ENCODE results near the gene HMCN1.
"Not testable (repeated sequence)": the region's sequence is repeated elsewhere in the genome, so short reads cannot be mapped to it uniquely, and the experiment has no call there.

The HMCN1 gene

DNA sequence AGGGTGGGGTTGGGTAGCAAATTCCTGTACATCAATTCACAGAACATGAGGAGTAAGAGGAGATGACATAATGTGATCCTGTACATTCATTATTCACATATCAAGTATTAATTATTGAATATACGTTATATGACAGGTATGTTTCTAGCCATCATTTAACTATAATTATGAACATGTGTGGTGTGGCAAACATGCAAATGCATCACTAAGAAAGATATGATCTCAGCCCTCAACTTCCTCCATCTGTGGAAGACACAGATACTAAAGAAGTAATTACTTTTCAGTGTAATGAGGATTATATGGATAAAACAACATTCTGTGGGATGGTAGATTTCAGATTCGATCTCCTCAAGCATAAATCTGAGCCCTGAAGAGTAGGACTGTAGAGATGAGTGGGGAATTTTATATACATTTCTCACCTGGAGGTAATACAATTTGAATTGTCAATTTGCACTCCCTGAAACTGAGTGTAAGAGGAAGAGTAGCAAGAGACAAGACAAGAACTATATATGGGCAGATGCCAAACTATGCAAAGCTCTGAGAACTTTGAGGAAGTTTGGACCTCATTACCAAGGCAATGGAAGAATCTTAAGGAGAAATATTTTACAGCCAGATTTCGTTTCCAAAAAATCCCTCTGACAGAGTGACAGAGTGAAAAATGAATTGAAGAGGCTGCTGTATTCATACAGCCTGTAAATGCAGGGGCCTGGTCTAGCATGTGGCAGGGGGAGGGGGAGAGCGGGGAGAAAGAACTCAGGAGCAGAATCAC is 365.3 kb downstream of the HMCN1 start:
- DNase-seq: no peak

DNA sequence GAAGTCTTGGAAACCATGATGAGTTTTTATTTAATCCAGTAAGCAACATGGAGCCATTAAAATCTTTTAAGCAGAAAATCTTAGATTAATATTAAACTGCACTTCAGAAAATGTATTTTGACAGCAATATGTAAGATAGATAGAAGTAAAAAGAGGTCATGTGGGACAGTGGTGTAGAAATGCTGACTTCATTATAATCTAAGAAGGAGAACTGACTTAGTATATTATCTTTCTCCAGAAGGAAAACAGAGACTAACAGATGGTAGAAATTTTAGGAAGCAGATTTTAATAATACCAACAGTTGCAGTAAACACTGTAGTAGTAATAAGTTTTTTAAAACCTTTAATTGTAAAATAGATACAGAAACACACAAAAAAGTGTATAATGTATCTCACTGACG is 367.9 kb downstream of the HMCN1 start:
- DNase-seq: no peak

- DNase-seq: no peak
These were observed 368.5 kb downstream of the HMCN1 start for GRCh38 chr1:186102547-186103148.

GRCh38 chr1:186104459-186104858 is 370.3 kb downstream of the HMCN1 start:
- DNase-seq: no peak

GRCh38 chr1:186112280-186112679 is 378.1 kb downstream of the HMCN1 start:
- DNase-seq: no peak

- DNase-seq: no peak
These were observed 379.3 kb downstream of the HMCN1 start for GRCh38 chr1:186113461-186113860.

DNA sequence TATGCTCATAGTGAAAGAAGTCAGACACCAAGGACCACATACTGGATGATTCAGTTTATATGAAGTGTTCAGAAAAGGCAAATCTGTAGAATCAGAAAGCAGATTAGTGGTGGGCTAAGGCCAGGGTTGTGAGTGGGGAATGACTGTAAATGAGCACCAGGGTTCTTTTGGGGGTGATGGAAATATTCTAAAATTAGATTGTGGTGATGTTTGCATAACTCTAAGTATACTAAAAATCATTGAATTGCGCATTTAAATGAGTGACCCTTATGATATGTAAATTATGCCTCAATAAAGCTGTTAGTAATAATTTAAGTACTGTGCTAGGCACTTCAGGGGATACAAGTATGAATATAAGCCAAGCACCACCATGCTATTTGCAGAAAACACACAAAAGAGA is 384.5 kb downstream of the HMCN1 start:
- no peak for DNase-seq

DNA sequence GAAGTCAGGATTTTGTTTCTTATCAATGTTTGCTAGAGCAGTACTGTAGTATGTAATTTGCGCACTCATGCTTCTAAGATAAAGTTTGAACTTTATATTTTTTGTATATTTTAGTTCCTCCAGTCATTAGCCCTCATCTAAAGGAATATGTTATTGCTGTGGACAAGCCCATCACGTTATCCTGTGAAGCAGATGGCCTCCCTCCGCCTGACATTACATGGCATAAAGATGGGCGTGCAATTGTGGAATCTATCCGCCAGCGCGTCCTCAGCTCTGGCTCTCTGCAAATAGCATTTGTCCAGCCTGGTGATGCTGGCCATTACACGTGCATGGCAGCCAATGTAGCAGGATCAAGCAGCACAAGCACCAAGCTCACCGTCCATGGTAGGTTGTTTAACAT is 388.6 kb downstream of the HMCN1 start:
- DNase-seq: no peak

GRCh38 chr1:186125035-186125434 is 390.8 kb downstream of the HMCN1 start:
- no peak for DNase-seq

DNA sequence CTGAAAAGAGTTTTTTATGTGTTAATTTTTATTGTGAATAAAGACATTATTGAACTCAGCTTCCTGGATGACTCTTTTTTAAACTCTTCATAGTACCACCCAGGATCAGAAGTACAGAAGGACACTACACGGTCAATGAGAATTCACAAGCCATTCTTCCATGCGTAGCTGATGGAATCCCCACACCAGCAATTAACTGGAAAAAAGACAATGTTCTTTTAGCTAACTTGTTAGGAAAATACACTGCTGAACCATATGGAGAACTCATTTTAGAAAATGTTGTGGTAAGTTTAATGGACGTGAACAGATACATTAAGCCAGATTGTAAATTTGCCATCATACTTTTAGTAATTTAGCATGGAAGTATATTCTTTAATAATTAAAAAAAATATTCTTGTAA is 391.3 kb downstream of the HMCN1 start:
- DNase-seq: no peak

- no peak for DNase-seq
These were observed 395.6 kb downstream of the HMCN1 start for GRCh38 chr1:186129758-186130157.

GRCh38 chr1:186139115-186139514 is 404.9 kb downstream of the HMCN1 start:
- no peak for DNase-seq

DNA sequence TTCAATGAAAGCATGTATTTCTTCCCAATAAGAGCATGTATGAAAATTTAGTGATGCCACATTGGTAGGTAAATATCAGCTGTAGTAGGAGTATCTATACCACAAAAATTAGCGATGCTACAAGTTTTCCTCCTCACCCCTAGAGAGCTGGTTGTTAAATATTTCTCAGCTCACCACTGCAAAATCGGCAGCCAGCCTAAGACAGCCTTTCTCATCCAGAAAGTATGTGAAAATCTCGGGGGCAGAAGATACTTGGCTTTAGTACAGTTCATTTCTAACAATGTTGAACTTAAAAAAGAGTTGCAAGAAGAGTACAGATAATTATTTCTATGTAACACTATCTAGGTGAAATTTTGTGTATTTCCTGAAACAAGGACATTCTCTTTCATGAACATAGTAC is 405.5 kb downstream of the HMCN1 start:
- no peak for DNase-seq

GRCh38 chr1:186142159-186142558 is 408.0 kb downstream of the HMCN1 start:
- no peak for DNase-seq

- no peak for DNase-seq
These were observed 408.7 kb downstream of the HMCN1 start for GRCh38 chr1:186142916-186143315.

GRCh38 chr1:186143481-186143880 is 409.3 kb downstream of the HMCN1 start:
- no peak for DNase-seq

- no peak for DNase-seq
These were observed 410.3 kb downstream of the HMCN1 start for GRCh38 chr1:186144505-186144904.

- no peak for DNase-seq
These were observed 412.8 kb downstream of the HMCN1 start for GRCh38 chr1:186146974-186147373.

DNA sequence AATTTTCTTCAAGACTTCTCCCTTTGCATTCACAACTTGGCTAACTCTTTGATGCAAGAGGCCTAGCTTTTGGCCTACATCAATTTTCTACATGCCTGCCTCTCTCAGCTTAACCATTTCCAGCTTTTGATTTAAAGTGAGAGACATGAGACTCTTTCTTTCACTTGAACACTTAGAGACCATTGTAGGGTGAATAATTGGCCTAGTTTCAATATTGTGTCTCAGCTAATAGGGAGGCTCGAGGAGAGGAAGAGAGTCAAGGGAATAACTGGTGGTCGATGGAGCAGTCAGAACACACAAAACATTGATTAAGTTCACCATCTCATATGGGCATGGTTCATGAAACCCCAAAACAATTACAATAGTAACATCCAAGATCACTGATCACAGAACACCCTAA is 415.4 kb downstream of the HMCN1 start:
- no peak for DNase-seq

DNA sequence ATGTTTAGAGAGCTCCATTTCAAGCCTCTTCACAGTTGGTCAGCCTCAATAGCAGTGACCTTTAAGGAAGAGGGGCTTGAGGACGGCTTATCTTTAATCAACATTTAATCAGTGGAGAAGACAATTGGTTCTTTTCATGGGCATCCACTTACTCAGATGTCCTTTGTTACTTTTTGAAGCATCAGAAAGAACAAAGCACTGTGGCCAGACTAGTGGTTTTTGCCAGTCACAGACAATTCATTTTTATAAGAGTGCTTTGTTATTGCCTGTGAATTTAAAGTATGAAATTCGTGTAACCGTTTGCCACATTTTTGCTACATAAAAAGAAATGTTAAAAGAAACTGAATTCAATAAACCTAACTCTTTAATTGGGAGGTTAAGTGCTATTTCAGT is 418.0 kb downstream of the HMCN1 start:
- no peak for DNase-seq

- DNase-seq: no peak
These were observed 418.5 kb downstream of the HMCN1 start for GRCh38 chr1:186152620-186153239.

DNA sequence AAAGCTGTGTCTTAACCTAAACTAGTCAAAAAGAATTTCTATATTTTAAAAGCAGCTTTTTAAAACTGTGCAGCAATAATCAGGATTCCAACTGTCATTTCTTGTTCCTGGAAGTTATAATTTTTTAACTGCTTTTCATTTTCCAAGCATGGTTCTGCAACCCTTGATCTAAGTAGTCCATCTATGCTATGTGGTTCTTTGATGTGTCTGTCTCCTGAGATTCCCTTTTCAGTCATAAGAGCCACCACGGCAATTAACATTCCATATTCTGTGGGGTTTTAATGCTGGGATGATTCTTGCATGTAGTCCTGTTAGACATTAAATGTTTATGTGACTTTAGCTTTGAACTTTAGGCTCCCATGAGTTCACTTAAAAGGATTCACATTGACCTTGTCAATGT is 420.5 kb downstream of the HMCN1 start:
- no peak for DNase-seq

- DNase-seq: no peak
These were observed 421.4 kb downstream of the HMCN1 start for GRCh38 chr1:186155594-186155993.

GRCh38 chr1:186162895-186163294 is 428.7 kb downstream of the HMCN1 start:
- not testable (repeated sequence) for DNase-seq
